Ishikawa (cell line): ENCODE data around the gene PHOSPHO2.

Experiments
- CEBPB ChIP-seq: IDR thresholded peaks from 2 replicates; pipeline ENCODE4 v1.6.1; 2012
- CREB1 ChIP-seq: IDR thresholded peaks from 2 replicates; pipeline ENCODE4 v1.6.1; 2012; ENCODE audit warnings: low read depth
- EGR1 ChIP-seq: IDR thresholded peaks from 2 replicates; pipeline ENCODE4 v1.6.1; 2012
- EP300 ChIP-seq: IDR thresholded peaks from 2 replicates; pipeline ENCODE4 v1.6.1; 2012; ENCODE audit warnings: borderline replicate concordance
- FOXM1 ChIP-seq: IDR thresholded peaks from 2 replicates; pipeline ENCODE4 v1.6.1; 2012; ENCODE audit warnings: low read depth, borderline replicate concordance
- NFIC ChIP-seq: IDR thresholded peaks from 2 replicates; pipeline ENCODE4 v1.6.1; 2012
- RAD21 ChIP-seq: IDR thresholded peaks from 2 replicates; pipeline ENCODE4 v1.6.1; 2012; ENCODE audit warnings: low read depth
- REST ChIP-seq: IDR thresholded peaks from 2 replicates; pipeline ENCODE4 v1.6.1; 2012; ENCODE audit warnings: low read depth, mild to moderate bottlenecking
- TAF1 ChIP-seq: IDR thresholded peaks from 2 replicates; pipeline ENCODE4 v1.6.1; 2012; ENCODE audit warnings: low read depth, mild to moderate bottlenecking
- TCF12 ChIP-seq: IDR thresholded peaks from 2 replicates; pipeline ENCODE4 v1.6.1; 2012; ENCODE audit warnings: low read depth
- TEAD4 ChIP-seq: IDR thresholded peaks from 2 replicates; pipeline ENCODE4 v1.6.1; 2012
- YY1 ChIP-seq: IDR thresholded peaks from 2 replicates; pipeline ENCODE4 v1.6.1; 2012; ENCODE audit warnings: low read depth
- ZBTB7A ChIP-seq: IDR thresholded peaks from 2 replicates; pipeline ENCODE4 v1.6.1; 2012; ENCODE audit warnings: low read depth
- TF ChIP-seq, protein P1 (sequence below): IDR thresholded peaks from 2 replicates; pipeline ENCODE4 v1.6.1; 2012
- TF ChIP-seq, protein P2 (sequence below): IDR thresholded peaks from 2 replicates; pipeline ENCODE4 v1.6.1; 2012

Gene PHOSPHO2

GRCh38 chr2:169664978-169665930 is 29.0 kb upstream of the PHOSPHO2 start:
- TF ChIP-seq RAD21 (no peak), TEAD4 (no peak), CREB1 (no peak), FOXM1 (no peak), EGR1 (no peak), YY1 (no peak), EP300 (no peak), CEBPB (no peak), REST (no peak), TCF12 (no peak), ZBTB7A (no peak), NFIC (no peak), TAF1 (no peak)
- TF ChIP-seq, protein P1, sequence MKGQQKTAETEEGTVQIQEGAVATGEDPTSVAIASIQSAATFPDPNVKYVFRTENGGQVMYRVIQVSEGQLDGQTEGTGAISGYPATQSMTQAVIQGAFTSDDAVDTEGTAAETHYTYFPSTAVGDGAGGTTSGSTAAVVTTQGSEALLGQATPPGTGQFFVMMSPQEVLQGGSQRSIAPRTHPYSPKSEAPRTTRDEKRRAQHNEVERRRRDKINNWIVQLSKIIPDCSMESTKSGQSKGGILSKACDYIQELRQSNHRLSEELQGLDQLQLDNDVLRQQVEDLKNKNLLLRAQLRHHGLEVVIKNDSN: no peak
- TF ChIP-seq, protein P2, sequence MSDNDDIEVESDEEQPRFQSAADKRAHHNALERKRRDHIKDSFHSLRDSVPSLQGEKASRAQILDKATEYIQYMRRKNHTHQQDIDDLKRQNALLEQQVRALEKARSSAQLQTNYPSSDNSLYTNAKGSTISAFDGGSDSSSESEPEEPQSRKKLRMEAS: no peak

DNA sequence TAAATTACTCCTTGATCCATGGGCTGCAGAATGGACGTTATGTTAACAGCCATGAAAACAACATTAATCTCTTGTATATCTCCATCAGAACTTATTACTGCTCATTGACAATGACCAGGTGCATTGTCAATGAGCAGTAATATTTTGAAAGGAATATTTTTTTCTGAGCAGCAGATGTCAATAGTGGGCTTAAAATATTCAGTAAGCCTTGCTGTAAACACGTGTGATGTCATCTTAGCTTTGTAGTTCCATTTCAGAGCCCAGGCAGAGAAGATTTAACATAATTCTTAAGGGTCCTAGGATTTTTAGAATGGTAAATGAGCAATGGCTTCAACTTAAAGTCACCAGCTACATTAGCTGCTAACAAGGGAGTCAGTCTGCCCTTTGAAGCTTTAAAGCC is 26.7 kb upstream of the PHOSPHO2 start:
- TF ChIP-seq TCF12 (no peak), EGR1 (no peak), REST (no peak), TEAD4 (no peak), TAF1 (no peak), YY1 (no peak), NFIC (no peak), FOXM1 (no peak), EP300 (no peak), CEBPB (no peak), CREB1 (no peak), RAD21 (no peak), ZBTB7A (no peak)
- TF ChIP-seq, protein P2: no peak

DNA sequence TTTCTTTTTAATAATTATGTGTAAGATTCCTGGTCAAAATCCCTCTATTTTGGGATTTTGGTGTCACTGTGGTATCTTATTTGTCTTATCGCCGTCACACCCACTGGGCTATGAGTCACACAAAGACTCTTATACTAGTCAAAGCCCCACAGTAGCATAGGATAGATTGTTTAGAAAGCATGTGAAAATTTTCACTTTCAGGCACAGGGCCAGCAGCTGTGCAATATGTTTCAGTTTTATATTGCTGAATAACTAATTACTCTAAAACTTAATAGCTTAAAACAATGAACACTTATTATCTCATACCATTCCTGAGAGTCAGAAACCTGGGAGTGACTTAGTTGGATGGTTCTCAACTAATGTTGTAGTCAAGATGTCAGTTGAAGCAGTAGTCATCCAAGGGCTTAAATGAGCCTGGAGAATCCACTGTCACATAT is 24.0 kb upstream of the PHOSPHO2 start:
- TF ChIP-seq NFIC: peak; percentile 31; the same call in 1 of the 2 replicates
- TF ChIP-seq TAF1: no peak
- TF ChIP-seq, protein P1: no peak
- TF ChIP-seq REST: no peak

DNA sequence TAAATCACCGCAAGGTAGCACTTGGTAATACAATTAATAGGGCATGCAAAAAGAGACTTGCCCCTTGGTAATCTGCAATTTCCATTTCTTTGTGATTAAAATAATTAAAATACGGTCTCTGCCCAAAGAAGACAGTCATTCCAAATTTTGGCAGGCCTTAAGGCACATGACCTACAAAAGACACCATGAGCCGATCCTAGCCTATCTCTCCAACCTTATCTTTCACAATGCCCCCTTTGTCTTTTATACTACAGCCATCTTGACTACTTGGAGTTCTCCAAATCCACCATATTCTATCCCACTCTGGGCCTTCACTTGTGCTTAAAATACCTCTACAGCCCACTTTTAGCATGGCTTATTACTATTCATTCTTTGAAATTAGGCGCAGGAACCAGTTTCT is 23.3 kb upstream of the PHOSPHO2 start:
- TF ChIP-seq FOXM1 (no peak), TCF12 (no peak), RAD21 (no peak), CEBPB (no peak), EP300 (no peak), TEAD4 (no peak), YY1 (no peak), NFIC (no peak), REST (no peak), TAF1 (no peak), CREB1 (no peak), EGR1 (no peak), ZBTB7A (no peak)
- TF ChIP-seq, protein P2: no peak
- TF ChIP-seq, protein P1: no peak
